ENCODE data around the gene CAMK2D. TPM values are rescaled to one million over a fixed set of nuclear protein-coding genes. Genes with fewer than 3 reads are reported as not detected.

The CAMK2D gene
- 45.5 and 58.4 TPM in 2 replicates for total RNA-seq

DNA sequence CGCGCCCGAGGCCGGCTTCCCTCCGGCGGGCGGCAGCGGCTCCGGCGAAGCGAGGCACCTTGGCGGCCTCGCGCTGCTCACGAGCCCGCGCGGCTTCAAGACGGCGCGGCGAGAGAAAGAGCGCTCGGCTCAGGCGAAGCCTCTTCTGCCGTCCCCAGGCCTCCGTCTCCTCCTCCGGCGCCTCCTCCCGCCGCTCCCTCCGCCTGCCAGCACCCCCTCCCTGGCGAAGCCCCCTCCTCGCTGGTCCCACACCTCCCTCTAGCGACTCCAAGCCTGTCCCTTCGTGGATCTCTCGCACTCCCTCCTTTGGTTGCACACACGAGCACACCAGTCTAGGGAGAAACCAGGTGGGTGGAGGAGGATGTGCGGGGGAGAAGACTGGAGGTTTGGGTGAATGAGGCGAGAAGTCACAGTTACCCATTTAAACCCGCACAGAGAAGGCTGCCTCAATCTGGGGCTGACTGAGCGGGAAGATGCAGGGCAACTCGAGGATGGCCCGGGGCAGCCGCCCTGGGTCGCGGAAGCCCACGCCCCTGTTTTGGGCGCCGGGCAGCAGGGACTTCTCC is at the start of gene CAMK2D:
Gene CAMK2D, minus strand, starts transcription at position 119 of the 566 bp plus-strand sequence. CDS start 670 bp downstream, outside the sequence.

Other genes starting within 250 kb of the CAMK2D start
- gene ARSJ, start 217.9 kb upstream of the CAMK2D start, total RNA-seq, result 31.5 and 40.7 TPM in 2 replicates

Data from tracheal epithelial cell (primary cell).